Right atrium auricular region (tissue), 2 donors: ENCODE measurements around the gene ZSWIM5. TPM values are rescaled to one million over a fixed set of nuclear protein-coding genes. Genes with fewer than 3 reads are reported as not detected.

Experiments
- DNase-seq: peaks from one replicate; pipeline ENCODE4 v3.0.0-alpha.2; 2019; ENCODE audit warnings: low spot score
- H3K27ac ChIP-seq, 2 donors: fragments of 200-600 bp; sonication (generic); 1 replicate in 1 of 2; 2 replicates in 1 of 2; pipeline ENCODE4 v1.5.1; 2016 to 2019
- H3K27me3 ChIP-seq, 2 donors: fragments of 200-600 bp; sonication (generic); one replicate each; pipeline versions ENCODE4 v1.5.1 to v1.6.0; 2017 to 2019
- H3K36me3 ChIP-seq: fragments of 200-600 bp; sonication (generic); one replicate; pipeline ENCODE4 v1.5.1; 2016
- H3K4me1 ChIP-seq, 2 donors: fragments of 200-600 bp; sonication (generic); one replicate each; pipeline versions ENCODE4 v1.5.1 to v1.6.0; 2017 to 2019
- H3K4me3 ChIP-seq, 2 donors: fragments of 200-600 bp; sonication (generic); 1 replicate in 1 of 2; 2 replicates in 1 of 2; pipeline ENCODE4 v1.5.1; 2017 to 2019; ENCODE audit warnings: mild to moderate bottlenecking in 1 of 2, moderate library complexity in 1 of 2
- H3K9me3 ChIP-seq, 2 donors: fragments of 200-600 bp; sonication (generic); one replicate each; pipeline ENCODE4 v1.5.1; 2019
- CTCF ChIP-seq, 2 donors: fragments of 200-600 bp; sonication (generic); IDR thresholded peaks; one replicate each; pipeline ENCODE4 v1.5.1; 2019; ENCODE audit warnings: antibody characterized with exemption in 2 of 2
- total RNA-seq, 2 donors: library from RNA; depleted of rRNA; stranded (reverse); fragments of >200 nt; gene quantifications; one replicate each; pipeline ENCODE4 v1.1.0, GENCODE V29; 2016

ZSWIM5 gene
- total RNA-seq, 2 donors from 2014 or later = 1.2 to 1.7 TPM

DNA sequence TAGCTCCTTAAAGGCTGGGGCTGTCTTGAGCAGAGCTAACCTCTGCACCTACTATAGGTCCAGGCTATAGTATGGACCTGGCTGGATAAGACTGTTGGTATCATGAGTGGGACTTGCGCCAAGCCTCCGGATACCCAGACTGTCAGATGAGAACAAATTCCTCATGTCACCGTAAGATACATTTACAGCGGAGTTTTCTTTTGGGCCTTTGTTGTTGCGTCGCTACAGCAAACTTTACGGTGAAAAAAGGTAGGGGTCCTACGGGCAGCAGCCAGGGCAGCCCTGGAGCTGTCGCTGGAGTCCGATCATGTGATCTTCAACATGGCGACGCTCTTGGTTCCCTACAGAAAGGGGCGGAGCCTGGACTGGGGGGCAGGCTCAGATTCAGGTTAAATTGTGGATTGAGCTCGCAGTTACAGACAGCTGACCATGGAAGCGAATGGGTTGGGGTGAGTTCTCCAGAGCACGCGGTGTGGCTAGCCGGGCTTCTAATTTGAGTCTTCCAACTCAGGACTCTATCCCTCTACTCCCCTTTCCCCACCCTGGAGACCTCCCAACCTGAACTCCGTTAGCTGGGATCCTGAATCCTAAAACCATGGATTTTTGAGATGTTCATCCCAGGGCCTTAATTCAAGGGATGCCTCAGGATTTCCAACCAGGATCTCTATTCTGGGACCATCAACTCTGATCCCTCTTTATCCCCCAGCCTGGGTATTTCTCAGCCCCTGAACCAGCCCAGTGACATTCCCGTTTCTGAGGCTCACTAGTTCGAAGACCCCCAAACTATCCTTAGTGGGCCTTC is 194.4 kb downstream of the ZSWIM5 start, which contains the start of gene UROD:
Gene UROD (plus strand): TSS at position 418 of the 802 bp plus-strand sequence. CDS start 12 bp downstream, at position 430.
- H3K27me3 ChIP-seq = no peaks in the 10 kb centered on the region
- H3K36me3 ChIP-seq = peaks cover 25% of the 10 kb centered on the region
- H3K27ac ChIP-seq = peak within 1 kb of the TSS; percentile 68 to 84
- TF ChIP-seq CTCF (IDR thresholded peaks at IDR 0.05) = no peak
- H3K4me3 ChIP-seq = peak within 1 kb of the TSS; percentile 98 to 99
- peaks cover 0 to 41% of the 10 kb centered on the region in 2 donors for H3K4me1 ChIP-seq
- peak; percentile 92 for DNase-seq
- no peaks in the 10 kb centered on the region for H3K9me3 ChIP-seq

- no peak for TF ChIP-seq CTCF (IDR thresholded peaks at IDR 0.05)
- H3K36me3 ChIP-seq = peaks cover 34% of the 10 kb centered on the region
- peak within 1 kb of the TSS; percentile 98 to 99 for H3K4me3 ChIP-seq
- no peaks in the 10 kb centered on the region for H3K9me3 ChIP-seq
- H3K4me1 ChIP-seq = peaks cover 0 to 41% of the 10 kb centered on the region in 2 donors
- H3K27ac ChIP-seq = peak within 1 kb of the TSS; percentile 68 to 84
- peak; percentile 86 for DNase-seq
- H3K27me3 ChIP-seq = no peaks in the 10 kb centered on the region
Observed at GRCh38 chr1:45010855-45011811, 195.3 kb downstream of the ZSWIM5 start, which contains the start of gene HECTD3. HECTD3 (minus strand) TSS chr1:45011324; CDS start chr1:45011257, 67 bp downstream.

- Histone ChIP-seq H3K27ac (peak overlapping the region in 1 of 2 donors; percentile 84), H3K9me3 (no peaks in the 10 kb centered on the region), H3K4me3 (peak overlapping the region; percentile 98 to 99), H3K27me3 (no peaks in the 10 kb centered on the region), H3K36me3 (peaks cover 43% of the 10 kb centered on the region), H3K4me1 (peaks cover 0 to 41% of the 10 kb centered on the region in 2 donors)
- no peak for TF ChIP-seq CTCF (IDR thresholded peaks at IDR 0.05)
- peak; percentile 53 for DNase-seq
Observed at GRCh38 chr1:45009956-45010854, 196.2 kb downstream of the ZSWIM5 start.

- no peaks in the 10 kb centered on the region for H3K9me3 ChIP-seq
- TF ChIP-seq CTCF (IDR thresholded peaks at IDR 0.05) = no peak
- H3K27ac ChIP-seq = no peak overlapping the region
- H3K4me3 ChIP-seq = peak overlapping the region in 1 of 2 donors; percentile 98
- peaks cover 0 to 37% of the 10 kb centered on the region in 2 donors for H3K4me1 ChIP-seq
- no peak for DNase-seq
- peaks cover 52% of the 10 kb centered on the region for H3K36me3 ChIP-seq
- no peaks in the 10 kb centered on the region for H3K27me3 ChIP-seq
Observed at GRCh38 chr1:45009296-45009865, 197.0 kb downstream of the ZSWIM5 start.
